Stimulated activated CD4-positive, alpha-beta T cell treated with anti-CD3 and anti-CD28 coated beads, Interleukin-2, amount 100 ng/mL, for 24 hours (primary cell): Measurements from ENCODE around the gene DPF3.

Experiments used
- DNase-seq, 2 donors: peaks; one replicate each; pipeline ENCODE4 v3.0.0-alpha.2; 2020

Gene DPF3

DNA sequence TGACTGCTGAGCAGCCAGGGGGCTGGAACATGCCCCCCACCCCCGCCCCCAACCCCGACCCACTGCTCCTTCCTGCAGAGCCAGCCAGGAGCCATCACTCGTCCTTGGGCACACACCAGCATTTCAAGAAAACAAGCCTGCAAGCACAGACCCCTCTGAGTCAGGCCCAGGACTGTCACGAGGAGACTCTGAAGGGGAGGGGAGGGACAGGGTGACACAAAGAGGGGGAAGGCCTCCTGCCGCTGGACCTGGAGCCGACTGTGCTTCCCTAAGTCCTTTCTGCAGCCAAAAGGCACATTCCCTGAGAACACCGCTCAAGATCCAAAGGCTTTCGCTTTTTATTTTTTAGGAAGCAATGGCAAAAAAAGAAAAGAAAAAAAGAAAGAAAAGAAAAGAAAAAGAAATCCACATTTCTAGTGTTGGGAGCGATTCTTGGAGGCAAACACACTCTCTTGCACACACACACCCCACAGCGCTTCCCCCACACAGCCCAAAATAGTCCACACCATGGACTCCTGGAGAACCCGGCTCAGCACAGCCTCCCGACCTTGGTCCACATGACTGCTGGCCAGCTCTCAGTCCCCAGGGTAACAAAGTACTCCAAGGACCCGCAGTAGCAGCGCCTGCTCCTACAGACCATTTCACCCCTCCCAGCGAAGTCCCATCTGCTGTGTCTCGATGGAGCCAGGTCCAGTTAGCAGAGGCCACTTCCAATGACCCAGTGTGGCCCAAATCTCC lies 101.7 kb downstream of the DPF3 start:
- no peak for DNase-seq

DNA sequence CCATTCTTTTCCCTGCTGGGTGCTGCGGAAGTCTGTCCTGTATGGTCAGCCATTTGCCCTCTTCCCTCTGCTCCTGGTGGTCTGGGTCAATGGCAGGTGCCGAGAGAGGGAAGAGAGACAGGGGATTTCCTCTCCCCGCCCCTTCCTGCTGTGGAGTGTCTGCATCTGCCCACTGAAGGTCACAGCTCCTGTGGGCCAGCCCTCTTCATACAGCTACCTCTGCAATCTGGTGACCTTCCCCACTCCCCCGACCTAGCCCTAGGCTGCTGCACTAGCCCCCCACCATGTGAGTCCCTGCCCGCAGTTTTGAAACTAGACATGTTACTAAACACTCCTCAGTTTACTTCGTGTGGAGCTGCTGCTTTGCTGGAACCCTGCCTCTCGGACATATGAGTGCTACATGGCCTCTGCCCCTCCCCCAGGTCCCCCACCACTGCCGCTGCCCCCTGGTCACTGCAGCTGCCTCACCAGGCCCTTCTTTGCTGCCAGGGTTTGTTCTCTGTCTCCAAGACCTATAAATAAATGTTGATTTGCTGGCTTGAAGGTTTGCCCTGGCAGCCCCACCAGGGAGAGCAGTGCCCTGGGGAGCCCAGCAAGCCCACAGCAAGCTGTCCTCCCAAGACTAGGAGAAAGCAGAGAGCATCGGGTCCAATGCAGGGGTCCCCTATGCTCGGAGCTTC lies 102.9 kb downstream of the DPF3 start:
- DNase-seq = no peak

DNA sequence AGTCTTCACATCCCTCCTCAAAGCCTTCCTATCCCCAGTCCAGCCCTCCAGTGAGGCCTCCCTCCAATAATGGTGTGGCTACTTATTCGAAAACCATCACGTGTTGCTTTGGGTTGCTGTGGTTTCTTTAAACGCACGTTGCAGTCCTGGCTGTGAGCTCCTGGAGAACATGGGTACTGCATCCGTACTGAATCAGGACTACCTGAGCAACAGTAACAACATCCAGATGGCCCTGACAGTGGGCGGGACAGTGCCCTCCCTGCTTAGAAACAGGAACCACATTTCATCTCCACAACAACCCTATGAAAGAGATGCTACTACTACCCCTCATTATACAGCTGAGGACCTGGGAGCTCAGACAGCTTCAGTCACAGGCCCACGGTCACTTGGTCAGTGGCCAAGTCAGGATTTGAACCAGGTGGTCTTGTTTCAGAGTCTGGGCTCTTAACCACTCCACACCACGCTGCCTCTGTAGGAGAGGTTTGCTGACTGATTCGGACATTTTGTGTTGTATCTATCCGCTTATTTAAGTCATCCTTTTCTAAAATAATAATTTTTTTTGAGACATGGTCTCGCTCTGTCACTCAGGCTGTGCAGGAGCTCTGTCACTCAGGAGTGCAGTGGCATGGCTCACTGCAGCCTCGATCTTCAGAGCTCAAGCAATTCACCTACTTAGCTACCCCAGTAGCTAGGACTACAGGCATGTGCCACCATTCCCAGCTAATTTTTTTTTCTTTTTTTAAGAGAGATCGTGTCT lies 104.8 kb downstream of the DPF3 start:
- DNase-seq = no peak

DNA sequence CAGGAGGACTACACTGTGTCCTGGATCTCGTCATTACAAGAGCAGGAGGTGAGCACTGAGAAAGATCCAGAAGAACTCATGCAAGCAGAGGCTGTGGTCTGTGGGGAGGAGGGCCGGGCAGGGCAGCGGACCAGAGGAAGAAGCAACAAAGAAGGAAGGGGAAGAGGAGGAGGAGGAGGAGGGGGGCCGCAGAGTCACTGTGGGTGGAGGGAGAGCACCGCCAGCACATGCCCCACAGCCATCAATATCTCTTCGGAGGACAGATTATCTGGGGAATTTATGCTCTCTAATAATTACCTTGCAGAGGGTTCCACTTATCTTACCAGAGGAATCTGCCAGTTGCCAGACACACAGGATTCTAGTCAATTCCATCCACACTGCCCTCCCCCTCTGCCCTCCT lies 105.6 kb downstream of the DPF3 start:
- DNase-seq = no peak

DNA sequence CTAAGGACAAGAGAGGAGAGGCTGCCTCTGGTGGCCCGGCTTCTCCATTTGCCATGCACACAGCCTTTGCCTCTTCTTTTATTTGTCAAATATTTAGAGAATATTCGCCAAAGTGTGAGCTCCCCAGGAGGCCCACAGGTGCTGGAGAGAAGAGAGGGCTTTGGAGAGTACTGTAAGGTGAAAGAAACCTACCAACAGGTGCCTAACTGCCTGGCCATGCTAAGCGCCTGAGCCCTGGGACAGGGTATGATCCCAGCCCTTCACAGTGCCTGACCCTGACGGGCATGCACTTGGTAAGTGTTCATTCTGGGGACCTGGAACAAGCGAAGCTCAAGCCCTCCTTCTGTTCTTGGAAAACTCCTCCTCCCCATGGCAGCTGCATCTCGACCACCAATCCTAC lies 106.1 kb downstream of the DPF3 start:
- no peak for DNase-seq

DNA sequence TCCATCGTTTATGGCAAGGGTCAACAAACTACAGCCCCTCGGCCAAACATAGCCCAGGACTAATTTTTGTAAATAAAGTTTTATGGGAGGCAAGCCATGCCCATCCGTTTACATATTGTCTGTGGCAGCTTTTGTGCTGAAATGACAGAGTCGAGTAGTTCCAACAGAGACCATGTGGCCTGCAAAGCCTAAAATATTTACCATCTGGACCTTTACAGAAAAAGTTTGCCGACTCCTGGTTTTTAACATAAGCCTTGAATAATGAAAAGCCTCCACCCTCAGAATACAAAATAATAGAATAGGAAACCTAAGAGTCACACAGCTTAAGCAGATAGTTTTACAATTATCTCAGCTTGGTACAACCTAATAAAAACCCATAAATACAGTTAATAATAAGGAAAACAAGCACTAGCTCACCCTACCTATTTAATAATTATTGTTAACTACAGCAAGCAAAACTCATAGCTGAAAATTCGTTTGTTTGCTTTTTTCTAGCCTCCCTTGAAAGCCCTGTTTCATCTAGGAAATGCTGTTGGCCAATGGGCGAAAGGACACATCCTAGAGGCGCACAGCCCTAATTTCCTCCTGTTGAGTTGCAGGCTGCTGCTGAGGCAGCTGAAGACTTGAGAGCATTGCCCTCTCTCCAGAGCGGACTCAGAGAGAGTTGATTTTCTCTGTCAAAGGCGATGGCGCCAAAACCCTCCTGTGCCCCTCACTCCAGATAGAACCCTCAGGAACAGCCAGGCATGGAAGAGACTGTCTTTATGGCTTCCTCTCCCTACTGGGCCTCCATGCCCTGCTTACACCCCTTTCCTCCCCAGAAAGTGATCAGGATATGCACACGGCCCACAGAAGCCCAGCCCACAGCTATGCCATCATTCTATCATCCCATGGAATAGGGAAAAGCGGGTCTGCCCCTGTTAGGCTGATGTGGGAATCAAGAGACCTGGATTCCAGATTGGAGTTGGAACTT lies 107.2 kb downstream of the DPF3 start:
- no peak for DNase-seq

DNA sequence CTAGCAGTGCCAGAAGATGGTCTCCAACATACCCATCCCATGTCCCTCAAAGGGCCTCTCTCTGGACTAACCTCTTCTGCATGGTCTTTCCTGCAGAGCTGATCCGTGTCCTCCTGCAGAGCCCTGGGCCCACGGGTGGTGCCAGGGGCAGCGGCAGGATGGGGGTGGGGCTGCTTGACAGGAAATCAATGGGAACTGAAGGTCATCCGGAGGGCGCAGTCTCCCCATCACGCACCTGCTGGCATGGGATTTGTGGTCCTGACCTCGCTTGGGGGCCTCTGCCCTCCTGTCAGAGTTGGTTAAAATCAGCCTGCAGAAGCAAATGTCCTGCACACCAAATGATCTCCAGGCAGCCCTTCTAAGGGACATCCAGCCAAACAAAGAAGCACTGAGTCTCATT lies 110.2 kb downstream of the DPF3 start:
- no peak for DNase-seq

DNA sequence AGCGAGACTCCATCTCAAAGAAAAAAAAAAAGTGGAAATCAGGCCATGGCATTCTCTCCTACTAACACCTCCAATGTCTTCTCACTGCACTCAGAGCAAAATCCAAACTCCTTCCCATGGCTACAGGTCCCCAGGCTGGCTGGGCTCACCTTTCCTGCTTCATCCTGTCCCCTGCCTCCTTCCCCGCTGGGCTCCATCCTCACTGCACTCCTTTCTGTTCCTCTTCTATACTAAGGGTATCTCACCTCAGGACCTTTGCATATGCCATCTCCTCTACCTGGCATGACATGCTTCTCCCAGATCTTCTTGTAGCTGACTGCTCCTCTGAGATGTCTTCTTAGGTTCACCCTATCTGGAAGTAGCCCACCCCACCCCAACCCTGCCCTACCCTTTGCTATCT lies 111.1 kb downstream of the DPF3 start:
- no peak for DNase-seq

DNA sequence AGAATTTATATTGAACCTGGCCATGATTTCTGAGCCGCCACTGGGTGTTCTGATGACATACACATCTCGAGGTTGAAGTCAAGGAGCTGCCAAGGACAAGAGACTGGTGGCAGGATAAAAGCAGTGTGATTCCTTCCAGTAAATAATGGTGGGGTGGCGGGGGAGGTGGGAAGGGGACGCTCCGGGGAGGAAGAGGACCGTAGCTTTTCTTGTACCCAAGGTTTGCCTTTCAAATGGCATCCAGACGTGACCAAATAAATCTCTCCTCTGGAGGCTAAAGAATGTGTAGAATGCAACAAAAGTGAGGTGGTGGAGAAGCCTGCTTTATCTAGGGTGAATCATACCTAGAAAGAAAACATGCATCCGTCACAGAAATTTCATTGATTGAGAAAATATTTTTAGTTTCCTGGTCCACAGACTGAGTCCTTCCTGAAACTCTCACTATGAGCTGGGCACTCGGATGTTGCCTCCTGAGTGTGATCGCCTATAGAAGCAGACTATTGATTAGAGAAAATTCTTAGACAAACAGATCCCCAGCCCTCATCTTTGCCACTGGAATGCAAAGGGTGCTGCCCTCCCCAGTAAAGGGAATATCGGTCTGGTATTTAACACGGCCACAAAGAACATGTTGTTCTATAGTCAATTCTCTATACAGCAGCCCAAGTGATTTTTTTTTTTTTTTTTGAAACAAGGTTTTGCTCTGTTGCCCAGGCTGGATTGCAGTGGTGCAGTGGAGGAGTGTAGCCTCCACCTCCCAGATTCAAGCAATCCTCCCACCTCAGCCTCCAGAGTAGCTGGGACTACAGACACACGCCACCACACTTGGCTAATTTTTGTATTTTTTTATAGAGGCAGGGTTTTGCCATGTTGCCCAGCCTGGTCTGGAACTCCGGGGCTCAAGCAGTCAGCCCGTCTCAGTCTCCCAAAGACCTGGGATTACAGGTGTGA lies 112.1 kb downstream of the DPF3 start:
- no peak for DNase-seq

DNA sequence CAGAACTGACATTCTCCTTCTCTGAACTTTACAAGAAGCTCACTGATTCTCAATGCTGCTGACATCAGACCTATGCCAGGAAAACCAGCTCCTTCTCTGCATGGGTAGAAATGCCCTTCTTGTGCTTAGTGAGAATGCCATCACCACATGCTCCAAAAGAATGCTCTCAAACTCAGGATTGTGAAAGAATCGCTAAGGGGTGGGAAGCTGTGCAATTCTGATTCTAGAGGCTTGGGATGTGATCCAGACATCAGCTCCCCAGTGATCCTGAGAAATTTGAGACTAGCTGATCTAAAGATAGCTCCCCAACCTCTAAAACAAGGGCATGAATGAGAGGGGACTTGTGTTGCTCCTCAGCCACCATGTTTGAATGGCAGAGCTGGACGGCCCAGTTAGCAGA lies 113.2 kb downstream of the DPF3 start:
- no peak for DNase-seq

DNA sequence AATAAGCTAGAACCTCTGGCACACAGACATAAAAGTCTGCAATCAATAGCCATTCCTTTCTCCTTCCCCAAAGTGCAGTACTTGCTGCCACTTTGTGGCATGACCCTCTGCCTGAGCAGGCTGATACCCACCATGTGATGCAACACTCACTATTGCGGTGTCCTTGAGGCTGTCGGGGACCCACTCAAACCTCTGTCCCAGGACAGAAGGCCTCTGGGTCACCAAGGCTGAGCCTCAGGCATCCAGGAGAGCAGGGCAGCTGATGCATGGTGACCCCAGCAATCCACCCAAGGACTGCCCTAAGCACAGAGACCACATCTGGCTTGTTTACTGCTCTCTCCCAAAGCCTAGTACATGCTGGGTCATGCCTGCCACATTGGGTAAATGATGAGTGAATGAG lies 114.2 kb downstream of the DPF3 start:
- no peak for DNase-seq

DNA sequence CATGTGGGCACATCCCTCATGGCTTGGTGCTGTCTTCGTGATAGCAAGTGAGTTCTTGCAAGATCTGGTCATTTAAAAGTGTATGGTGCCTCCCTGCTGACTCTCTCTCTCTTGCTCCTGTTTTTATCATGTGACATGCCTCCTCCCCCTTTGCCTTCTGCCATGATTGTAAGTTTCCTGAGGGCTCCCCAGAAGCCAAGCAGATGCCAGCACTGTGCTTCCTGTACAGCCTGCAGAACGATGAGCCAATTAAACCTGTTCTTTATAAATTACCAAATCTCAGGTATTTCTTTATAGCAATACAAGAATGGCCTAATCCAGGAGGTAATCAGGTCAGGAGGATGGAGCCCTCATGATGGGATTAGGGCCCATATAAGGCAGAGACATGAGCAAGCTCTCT lies 116.3 kb downstream of the DPF3 start:
- no peak for DNase-seq

DNA sequence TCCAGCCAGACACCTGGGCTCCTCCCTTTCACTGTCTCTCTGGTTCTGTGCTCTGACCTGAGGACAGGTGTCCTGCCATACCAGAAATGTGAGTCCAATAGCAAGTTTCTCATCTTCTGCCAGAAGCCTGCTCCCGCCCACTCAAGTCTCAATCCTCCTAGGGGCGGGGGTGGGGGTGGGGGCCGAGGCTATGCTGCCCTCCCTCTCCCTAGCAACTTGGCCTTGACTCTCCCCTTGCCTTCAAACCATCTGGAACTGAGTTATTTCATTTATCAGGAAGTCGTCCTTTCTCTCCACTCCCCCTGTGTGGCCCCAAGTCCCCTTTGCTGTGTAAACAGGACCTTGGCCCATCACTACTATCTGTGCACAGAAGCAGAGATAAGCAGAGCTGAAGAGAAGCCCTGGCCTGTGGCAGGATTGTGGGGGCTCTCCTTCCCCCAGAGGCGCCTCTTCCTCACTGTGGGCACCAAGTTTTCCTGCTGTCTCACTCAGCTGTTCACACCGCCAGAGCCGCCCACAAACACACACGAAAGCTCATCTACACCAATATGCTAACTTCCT lies 117.1 kb downstream of the DPF3 start:
- no peak for DNase-seq

DNA sequence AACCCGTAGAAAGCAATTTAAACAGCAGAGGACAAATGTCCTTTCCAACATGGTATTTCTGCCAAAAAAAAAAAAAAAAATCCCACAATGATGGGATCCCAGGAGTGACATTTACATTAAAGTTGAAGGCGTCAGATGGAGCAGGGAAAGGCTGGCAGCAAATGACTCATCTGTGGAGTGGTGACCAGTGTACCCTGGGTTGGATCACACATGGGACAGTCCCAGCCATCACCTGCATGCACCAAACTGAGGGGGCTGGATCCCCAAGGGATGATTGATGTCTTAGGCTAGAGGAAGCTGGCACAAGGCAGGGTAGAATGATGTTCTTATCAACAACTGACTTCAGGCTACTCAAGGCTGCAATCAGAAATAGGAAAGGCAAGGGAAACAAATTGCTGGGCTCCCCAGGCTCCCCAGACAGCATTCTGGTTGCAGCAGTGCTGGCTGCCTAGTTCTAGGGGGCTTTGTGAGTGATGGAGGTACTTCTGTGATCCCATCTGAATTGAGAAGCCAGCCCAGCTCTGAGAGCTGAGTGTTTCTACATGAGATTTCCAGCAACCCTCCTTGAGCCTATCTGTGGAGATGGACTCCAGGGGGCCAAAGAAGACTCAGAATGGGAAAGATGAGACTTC lies 117.9 kb downstream of the DPF3 start:
- DNase-seq = no peak

DNA sequence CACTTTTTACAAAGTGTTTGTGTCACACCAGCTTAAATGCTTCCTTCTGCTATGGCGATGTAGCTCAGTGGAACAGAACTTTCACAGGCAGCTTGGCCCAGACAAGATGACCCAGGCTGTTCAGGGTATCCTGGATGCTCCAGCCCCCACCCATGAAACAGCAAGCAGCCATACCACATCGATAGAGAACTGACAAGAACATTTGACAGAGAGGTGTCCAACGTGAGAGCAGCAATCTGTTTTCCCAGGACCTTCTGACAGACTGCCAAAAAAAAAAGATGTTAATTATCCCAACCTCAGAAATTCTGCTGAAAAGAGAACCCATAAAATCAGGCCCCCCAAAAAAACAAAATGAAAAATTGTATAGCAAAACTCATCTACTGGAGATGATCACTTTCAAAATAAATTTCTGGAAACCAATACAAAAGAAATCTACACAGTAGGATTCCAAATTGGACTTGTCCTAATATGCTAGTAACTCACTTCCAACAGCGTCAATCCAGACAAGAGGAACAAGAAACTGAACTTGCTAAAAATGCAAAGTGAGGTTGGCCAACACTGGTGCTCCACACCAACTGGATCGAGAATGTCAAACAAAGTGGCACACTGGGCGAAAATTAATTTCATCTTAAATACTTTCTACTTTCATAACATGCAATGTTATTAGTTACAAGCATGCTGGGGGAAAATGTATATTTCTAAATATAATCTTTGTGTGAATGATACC lies 118.8 kb downstream of the DPF3 start:
- no peak for DNase-seq

DNA sequence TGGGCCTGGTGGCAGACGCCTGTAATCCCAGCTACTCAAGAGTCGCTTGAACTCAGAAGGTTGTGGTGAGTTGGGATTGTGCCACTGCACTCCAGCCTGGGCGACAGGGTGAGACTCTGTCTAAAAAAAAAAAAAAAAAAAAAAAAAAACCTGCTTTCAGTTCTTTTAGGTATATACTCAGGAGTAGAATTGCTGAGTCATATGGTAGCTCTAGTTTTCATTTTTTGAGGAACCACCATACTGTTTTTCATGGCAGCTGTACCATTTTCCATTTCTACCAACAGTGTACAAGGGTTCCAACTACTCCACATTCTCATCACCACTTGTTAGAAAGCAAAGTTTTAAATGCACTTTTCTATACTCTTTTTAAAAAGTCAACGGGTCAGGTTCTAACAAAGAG lies 119.8 kb downstream of the DPF3 start:
- no peak for DNase-seq

DNA sequence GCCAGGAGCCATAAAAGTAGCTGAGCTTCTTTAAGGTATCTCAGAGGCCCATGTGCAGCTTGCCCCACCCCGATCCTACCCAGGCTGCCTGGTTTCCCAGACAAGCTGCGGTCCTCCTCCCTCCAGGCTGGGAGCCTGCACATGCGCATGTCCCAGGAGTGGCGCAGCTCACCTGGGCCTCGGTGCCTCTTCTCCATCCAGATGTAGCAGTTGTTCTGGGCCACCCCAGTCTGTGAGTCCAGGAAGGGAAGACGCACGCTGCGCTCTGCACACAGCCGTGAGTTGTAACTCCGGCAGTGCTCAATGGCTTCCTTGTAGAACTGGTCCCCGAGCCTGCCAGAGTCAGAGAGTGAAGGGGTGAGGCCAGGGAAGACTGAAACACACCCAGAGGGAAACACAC lies 122.3 kb downstream of the DPF3 start:
- no peak for DNase-seq

DNA sequence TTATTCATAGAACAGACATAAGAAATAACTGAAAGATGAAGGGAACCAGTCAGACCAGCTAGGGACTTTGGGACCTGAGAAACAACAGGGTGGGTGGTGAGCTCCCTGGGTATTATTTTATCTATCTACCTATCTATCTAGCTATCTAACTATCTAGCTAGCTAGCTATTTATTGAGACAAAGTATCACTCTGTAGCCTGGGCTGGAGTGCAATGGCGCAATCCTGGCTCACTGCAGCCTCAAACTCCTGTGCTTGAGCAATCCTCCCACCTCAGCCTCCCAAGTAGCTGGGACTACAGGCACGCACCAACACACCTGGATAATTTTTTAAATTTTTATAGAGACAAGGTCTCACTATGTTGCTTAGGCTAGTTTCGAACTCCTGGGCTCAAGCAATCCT lies 127.6 kb downstream of the DPF3 start:
- no peak for DNase-seq

DNA sequence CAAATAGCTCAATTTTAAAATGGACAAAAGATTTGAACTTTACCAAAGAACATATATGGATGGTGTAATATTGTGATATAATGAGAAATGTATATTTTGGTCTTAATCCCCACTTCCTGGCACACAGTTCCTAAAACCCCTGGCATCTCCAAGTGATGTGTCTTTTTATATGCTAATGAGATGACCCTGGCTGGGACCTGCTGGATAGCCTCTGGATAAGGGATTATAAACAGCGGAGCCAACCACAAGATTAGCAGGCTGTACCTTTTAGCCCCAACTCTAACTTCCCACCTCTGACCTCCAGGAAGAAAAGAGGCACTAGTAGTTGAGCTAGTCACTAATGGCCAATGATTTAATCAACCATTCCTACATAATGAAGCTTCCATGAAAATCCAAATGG lies 130.0 kb downstream of the DPF3 start:
- DNase-seq = no peak

DNA sequence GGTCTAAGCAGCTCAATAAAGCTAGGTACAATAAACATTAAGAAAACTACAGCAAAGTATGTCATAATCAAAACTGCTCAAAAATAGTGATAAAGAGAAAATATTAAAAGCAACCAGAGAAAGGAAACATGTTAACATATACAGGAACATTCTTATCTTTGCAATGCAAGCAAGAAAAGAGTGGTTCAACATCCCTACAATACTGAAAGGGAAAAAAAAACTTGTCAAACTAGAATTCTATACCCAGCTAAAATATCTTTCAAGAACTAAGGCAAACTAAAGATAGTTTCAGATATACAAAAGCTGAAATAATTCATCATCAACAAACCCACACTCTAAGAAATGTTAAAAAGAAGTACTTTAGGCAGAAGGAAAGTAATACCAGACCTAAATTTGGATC lies 134.2 kb downstream of the DPF3 start:
- DNase-seq = no peak
